Stimulated activated CD4-positive, alpha-beta T cell treated with anti-CD3 and anti-CD28 coated beads, Interleukin-15, amount 100 ng/mL, for 24 hours (primary cell): ENCODE results near the gene TYMP.

Source experiments
- DNase-seq: peaks from one replicate; pipeline ENCODE4 v3.0.0-alpha.2; 2020

The TYMP gene

DNA sequence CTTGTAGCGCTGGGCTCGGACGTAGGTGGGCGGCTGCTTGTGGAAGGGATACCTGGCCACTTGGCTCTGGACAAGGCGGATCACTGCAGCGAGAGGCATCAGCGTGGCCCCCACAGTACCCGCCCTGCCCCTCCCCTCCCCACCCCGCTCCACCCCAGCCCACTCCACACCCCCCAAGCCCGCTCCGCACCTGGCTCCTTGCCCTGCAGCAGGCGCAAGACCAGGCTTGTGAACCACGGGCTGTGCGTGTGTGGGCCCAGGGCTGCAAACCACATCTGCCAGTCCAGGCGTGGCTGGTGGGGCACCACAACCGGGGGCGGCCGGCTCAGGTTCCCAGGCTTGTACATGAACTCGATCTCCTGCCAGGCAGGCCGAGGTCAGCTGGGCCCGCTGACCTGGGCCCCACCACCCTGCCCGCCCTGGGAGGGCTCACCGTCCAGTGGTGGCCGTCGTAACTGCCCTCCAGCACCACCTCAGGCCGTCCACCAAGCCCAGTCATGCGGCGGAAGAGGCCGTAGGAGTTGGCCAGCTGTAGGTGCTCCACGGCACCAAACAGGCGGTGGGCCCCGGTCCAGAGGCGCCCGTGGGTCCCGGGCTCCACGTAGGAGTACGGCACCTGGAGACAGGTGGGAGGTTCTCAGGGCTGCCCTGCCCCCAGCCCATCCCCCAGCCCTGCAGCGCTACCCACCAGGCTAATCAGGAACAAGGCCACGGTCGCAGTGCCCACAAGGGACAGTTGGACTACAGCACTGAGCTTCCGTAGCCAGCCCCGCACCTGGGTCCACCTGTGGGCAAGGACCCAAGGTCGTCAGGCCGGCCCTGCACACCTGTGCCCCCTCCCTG is 25.2 kb downstream of the TYMP start:
- DNase-seq: no peak

DNA sequence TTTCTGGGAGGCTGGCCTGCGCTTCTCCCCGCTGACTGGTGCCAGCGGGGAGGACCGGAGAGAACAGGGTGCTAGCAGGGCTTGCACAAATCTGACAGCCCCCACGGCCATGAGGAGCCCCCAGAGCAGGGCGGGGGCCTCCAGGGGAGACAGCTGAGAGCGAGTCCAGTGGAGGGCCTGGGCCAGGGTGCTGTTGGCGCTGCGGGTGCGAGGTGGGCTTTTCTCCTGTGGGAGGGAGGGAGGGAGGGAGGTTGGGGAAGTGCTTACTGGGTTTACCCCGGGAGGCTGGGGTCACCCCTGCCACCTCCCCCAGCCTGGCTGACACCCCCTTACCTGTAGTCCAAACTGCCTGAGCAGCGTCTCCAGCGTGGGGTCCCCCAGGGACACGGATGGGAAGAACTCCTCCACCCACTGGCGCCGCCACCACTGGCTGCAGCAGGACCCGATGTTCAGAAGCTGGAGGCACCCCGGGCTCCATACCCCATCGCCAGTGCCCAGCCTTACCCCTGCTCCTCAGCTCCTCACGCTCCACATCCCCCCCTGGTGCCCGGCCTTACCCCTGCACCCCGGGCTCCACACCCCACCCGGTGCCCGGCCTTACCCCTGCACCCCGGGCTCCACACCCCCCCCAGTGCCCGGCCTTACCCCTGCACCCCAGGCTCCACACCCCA is 26.2 kb downstream of the TYMP start:
- DNase-seq: peak; percentile 38

DNA sequence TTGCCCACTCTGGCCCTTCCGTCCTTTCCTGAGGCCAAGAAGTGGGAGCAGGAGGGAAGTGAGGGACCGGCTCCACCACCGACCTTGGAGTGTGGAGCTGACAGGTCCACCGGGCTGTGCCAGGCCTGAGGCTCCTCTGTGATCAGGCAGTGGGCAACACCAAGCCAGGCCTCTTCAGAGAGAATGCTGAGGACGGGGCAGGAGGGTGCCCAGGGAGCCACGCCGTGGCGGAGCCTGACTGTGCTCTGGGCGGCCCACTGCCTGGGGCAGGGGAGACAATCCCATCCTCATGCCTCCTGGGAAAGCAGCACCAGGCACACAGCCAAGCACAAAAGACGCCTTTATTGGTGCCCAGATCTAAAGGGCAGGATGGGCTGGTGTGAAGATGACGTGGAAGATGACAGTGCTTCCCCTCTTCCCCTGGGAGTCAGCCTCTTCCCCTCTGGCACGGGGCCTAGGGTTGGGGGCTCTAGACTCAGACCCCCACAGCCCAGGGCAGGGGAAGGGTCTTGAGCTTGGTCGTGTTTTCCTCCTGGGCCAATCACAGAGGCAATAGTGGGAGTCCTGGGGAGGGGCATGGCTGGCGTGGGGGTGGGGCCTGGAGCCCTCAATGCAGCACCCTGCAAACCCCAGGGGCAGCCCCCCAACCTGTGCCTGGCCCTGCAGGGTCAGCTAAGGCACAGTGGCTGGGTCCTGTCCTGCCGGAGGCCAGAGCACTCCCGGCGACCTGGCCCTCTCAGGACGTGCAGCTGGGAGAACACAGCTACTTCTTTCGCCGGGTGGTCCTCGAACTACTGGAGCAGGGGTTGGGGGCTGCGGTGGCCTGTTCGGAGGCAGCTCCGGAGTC is 27.0 kb downstream of the TYMP start:
- no peak for DNase-seq

DNA sequence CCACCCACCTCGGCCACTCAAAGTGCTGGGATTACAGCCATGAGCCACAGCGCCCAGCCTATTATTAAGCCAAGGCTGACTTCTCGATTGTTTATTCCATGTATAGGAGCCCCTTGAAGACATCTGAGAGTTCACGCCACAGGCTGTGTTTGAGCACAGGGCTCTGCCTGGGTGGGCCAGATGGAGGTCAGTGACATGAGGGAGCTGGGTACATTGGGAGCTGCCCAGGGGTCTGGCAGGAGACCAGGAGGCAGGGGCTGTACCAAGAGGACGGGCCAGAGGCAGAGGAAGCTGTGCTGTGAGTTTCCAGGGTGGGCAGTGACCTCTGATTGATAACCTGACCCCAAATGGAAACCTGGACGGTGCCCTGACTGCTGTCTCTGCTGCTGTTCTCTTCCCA is 27.7 kb downstream of the TYMP start:
- DNase-seq: no peak

DNA sequence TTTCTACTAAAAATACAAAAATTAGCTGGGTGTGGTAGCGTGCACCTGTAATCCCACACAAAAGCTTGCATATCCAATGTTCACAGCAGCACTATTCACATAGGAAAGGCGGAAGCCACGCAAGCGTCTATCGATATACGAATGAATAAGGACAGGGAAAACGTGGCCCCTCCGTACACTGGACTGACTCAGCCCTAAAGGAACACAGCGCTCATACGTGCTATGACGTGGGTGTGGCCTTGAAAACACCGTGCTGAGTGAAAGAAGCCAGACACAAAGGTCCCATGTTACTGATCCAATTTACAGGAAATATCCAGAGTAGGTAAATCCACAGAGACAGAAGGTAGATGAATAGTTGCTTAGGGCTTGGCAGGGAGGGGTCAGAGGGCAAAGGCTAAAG is 29.4 kb downstream of the TYMP start:
- DNase-seq: no peak

DNA sequence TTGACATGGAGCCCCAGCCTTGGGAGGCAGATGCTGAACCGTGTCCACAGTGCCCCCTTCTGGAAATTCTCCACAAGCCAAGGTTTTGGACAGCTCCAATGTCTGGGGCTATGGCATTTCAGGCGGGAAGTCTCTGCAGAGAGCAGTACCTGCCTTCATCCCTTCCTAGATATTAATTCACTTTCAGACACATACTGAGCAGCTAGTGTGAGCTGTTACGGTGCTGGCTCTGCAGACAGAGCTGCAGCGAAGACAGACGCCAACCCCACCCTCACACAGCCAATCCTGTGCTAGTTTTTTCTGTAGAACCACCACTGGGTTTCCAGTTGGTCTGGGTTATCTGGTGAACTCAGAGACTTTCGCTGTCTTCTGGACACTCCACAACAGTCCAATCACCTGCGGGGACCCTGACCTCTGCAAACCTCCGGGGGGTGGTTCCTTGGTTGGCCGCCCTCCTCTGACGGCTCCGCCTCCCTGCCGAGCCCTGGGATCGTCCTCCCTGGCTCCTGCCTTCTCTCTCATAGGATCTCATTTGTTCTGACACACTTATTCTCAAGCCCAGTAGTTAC is 31.4 kb downstream of the TYMP start:
- DNase-seq: peak; percentile 79

DNA sequence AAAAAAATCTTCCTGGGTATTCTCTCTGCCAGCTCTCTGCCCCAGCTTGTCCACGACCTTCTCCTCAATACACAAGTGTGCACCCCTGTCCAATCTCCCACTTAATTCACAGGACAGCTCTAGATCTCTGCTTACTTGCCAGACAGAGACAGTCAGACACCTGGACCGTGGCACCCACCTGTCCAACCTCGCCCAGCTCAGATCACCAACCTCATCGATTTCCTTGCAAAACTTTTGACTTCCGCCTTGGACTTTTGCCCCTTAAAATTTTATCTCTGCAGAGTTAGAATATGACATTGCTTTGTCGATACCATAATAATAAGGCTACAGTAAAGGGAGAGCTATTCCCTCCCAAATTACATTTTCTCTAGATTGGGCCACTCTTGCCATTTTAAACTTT is 32.7 kb downstream of the TYMP start:
- no peak for DNase-seq

DNA sequence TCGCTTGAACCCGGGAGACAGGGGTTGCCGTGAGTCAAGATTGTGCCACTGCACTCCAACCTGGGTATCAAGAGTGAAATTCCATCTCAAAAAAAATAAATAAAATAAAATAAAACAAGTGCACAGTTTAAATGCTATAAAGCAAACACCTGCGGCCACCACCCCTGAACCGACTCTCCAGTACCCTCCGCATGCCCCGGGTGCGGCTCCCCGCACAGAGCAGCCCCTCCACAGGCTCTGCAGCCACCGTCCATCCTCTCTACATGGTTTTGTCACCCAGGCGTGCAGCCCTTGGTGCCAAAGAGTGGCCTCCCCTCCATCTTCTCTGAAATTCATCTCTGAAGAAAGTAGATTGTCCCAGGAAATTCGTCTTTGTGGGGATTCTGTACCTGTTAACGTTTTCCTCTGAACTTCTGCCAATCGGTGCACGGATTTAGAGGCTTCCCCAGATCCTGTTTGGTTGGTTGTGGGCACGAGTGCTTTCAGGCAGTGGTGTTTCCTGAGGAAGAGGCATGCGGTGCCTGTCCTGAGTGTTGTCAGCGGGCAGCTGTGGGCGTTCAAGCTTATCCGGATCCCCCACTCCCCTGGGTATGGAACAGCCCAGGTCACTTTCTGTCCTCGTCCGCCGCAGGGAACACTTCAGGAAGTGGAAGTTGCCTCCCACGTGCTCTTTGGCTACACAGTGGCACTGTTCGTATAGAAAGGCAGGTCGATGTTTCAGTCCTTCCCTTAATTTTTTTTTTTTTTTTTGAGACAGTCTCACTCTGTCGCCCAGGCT is 39.1 kb downstream of the TYMP start:
- DNase-seq: peak; percentile 39

DNA sequence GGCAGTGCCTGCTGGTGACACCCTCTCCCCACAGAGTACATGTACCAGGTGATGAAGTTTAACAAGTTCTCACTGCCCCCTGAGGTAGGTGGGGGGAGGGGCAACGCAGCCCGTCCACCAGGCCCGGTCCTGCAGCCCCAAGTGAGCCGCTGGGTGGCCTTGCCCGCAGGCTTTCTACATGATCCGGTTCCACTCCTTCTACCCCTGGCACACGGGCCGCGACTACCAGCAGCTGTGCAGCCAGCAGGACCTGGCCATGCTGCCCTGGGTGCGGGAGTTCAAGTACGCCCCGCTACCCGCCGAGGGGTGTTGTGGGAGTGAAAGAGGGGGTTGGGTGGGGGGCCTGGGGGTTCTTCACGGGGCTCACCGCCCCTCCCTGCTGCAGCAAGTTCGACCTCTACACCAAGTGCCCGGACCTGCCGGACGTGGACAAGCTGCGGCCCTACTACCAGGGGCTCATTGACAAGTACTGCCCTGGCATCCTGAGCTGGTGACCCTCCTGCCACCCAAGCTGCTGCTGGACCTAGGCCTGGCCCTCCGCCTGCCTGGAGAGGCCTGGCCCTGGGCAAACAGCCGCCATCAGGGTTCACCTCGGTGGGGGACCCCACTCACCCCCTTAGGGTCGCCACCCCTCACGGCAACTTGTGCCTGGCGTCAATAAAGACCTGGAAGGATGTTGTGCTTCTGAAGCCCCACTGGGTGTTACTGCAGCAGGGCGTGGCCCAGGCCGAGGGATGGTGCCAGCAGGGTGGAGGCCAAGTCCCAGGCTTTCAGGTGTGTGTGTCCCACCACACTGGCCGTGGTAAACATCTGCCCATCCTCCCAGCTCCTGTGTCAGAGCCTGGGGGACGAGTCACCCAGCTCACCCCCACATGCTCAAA is 40.2 kb downstream of the TYMP start:
- no peak for DNase-seq

DNA sequence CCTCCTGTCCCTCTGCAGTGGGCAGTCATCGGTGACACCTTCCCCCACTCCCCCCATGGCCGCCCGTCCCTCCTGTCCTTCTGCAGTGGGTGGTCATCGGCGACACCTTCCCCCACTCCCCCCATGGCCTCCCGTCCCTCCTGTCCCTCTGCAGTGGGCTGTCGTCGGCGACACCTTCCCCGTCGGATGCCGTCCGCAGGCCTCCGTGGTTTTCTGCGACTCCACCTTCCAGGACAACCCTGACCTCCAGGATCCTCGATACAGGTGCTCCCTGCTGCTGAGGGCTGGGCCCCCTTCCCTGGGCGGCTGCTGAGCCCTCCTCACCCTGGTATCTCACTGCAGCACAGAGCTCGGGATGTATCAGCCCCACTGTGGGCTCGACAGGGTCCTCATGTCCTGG is 40.9 kb downstream of the TYMP start:
- no peak for DNase-seq

DNA sequence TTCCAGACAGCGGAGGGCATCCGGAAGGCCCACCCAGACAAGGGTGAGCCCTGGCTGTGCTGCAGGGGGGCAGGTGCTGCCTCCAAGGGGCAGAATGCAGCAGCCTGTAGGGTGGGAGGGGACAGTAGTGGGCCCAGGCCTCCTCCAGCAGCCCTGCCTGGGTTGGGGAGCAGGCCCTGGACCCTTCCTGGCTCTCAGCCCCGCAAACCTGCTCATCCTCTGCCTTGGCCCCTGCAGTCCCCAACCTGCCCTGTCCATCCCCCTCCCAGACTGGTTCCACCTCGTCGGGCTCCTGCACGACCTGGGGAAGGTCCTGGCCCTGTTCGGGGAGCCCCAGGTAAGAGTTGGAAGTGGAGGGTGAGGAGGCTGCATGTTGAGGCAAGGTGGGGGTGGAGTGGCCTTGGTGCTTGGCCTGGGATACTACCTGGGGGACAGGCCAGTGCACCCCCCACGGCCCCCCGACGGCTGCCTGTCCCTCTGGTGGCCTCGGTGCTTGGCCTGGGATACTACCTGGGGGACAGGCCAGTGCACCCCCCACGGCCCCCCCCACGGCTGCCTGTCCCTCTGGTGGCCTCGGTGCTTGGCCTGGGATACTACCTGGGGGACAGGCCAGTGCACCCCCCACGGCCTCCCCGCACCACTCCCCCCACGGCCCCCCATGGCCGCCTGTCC is 41.7 kb downstream of the TYMP start:
- DNase-seq: no peak

DNA sequence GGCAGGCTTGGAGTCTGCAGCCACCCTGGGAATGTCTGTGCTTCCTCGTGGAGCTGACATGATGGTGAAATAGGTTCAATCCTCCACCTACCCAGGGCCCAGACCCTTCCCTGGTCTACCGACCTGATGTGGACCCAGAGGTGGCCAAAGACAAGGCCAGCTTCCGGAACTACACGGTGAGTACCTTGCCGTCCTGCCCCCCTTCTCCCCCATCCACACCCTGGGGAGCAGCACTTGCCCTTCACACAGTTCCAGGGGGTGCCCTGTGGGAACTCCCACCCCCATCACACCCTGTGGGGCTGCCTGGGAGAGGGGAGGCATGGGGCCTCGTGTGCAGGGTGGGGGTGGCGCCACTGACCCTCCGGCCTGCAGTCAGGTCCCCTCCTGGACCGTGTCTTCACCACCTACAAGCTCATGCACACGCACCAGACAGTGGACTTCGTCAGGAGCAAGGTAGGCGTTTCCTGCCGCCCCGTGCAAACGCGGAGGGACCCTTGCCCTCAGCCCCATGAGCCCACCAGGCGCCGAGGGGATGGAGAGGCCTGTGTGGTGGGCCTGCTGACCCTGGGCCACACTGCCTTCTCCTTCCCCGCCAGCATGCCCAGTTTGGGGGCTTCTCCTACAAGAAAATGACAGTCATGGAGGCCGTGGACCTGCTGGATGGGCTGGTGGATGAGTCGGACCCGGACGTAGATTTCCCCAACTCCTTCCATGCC is 42.4 kb downstream of the TYMP start:
- DNase-seq: no peak

DNA sequence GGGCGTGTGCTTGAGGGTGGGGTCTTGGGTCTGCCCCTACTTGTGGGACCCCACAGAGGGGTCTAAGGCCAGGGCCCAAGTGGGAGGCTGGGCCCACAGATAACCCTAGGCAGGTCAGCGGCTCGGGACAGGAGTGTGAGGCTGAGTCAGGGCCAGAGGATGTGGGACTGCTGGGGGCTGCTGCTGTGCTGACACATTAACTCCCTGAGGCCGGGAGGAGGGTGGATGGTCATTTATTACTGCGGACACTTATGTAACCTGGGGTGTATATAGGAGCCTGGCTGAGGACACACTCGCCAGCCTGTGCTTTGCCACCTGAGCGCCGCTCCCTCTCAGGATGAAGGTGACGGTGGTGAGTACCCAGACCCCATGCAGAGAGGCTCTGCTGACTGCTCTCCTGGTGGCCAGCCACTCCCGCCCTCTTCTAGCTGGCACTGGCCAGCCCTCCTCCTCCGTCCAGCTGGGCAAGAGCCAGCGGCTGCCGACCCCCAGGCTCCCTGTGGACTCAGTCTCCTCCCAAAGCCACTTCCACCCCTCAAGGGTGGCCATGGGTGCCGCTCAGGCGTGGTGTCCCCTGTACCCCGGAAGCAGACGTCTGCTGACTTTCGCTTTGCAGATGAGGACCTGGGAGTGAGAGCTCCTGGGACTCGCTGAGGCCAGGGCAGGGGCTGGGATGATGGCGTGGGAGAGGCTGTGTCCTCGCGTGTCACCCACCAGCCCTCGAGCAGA is 43.1 kb downstream of the TYMP start, which contains the start of gene MIOX:
MIOX (plus strand) TSS at position 299 of the 729 bp plus-strand sequence; CDS start at position 338, 39 bp downstream.
- DNase-seq: no peak

DNA sequence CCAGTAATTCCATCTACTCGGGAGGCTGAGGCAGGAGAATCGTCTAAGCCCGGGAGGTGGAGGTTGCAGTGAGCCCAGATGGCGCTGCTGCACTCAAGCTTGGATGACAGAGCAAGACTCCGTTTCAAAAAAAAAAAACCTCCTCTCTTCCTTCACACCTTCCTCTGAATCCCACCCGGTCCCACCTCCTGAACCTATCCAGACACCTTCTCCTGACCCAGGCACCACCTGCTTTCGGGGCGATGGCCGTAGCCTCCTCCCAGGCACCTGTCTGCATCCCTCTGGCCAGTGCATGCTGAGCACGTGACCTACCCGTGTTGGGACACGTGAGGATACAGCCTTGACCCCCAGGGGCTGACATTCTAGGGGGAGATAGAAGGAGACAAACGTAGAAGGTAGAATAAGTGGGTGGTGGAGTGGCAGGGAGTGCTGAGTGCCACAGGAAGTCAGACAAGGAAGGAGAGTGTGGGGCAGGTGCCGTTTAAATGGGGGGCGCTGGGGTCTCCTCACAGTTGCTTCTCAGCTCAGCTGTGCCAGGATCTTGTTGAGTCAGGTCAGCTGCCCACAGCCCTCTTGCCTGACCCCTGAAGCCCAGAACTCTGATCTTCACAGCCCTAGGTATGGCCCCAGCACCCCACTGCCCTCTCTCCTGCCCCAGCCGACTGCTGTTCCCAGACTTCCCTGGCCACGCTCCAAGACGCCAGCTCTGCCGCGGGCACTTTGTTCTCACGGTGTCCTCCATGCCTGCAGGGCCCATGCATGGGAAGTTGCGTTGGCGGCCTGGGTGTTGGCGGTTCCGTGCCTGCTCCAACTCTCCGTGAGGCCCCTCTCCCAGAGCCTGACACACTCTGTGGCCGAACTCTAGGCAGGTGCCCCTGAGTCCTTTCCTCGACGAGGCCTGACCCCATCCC is 44.3 kb downstream of the TYMP start:
- DNase-seq: no peak

DNA sequence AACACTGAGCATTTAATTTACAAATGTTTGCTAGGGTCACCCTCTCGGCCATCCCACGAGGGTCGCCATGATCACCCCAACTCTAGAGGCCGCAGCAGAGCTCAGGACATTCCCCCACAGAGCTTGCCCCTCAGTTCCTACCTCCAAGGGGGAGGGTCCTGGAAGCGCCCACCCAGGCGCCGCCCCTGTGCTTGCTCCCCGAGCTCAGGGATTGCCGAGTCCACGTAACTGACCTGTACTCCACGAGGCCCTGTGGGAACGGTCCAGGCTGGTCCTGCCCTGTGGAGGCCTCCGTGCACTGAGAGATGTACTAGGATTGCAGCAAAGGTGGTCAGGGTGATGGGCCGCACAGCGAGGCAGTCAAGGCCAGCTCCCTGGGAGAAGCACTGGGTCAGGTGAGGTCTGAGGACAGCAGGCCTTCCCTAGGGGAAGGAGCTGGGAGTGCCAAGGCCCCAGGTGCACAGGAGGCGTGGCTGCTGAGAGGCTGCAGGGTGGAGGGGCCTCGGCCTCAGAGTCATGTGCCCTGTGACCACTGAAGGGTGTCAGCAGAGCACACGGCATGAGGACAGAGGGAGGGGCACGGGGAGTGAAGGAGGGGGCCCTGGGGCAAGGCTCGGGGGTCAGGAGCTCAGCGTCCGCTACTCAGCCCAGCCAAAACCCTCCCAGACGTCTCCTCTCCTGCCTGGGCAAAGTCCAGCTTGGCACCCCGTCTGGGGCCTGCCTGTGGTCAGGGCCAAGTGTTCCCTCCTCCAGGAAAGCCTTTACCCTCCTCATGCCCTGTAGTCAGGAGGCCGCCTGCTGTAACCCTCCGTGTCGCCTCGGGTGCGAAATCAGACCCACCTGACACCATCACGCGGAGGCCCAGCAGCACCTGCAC is 45.6 kb downstream of the TYMP start:
- no peak for DNase-seq

DNA sequence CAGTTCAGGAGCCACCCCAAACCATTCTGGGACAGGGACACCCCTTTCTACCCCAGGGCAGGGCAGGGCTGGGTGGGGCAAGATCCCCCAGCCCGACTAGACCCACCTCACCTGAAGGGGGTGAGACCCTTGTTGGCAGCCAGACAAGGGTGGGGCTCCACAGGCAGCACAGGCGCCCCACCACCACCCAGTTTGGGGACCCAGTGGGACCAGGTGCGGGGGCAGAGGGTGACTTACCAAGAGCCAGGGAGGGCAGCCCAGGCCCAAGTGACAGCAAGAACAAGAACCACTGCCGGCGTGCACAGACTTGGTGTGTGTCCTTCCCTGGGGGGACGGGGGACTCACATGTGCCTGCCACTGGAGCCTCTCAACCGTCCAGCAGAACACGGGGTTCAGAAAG is 46.3 kb downstream of the TYMP start:
- DNase-seq: no peak

DNA sequence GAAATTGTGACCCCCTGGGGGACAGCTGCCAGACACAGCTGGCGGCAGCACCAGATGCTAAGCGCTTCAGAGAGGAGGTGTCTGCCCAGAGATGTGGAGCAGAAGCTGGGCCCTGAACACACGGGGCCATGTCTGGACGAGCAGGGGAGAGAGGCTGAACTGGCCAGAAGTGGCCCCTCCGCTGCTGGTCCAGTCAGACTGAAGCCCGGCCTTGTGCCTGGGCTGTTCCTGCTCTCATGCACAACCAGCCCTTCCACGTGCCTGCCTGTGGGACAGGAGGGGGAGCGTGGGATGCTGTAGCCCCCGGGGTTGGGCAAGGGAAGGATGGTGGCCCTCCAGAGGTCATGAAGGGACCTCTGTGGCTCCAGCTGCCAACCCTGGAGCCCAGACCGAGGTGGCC is 46.7 kb downstream of the TYMP start:
- no peak for DNase-seq
